Hepatocyte (in vitro differentiated cells): ENCODE measurements around the gene SLC37A1. TPM values are rescaled to one million over a fixed set of nuclear protein-coding genes. Genes with fewer than 3 reads are reported as not detected.
A peak's percentile ranks its signal among the peaks of the same experiment; 100 is the strongest.

ENCODE experiments used
- DNase-seq: peaks from one replicate; pipeline ENCODE4 v3.0.0-alpha.2; 2016; ENCODE audit warnings: low spot score
- H2AFZ ChIP-seq: fragments of 200-600 bp; sonication (generic); 2 replicates; pipeline ENCODE4 v1.6.0; 2016; ENCODE audit warnings: antibody characterized with exemption, mild to moderate bottlenecking
- H3K27ac ChIP-seq: fragments of 200-600 bp; sonication (generic); 2 replicates; pipeline ENCODE4 v1.5.1; 2016; ENCODE audit warnings: mild to moderate bottlenecking
- H3K27me3 ChIP-seq: fragments of 200-600 bp; sonication (generic); 2 replicates; pipeline ENCODE4 v1.6.1; 2016
- H3K36me3 ChIP-seq: fragments of 200-600 bp; sonication (generic); replicated peaks from 2 replicates; pipeline ENCODE4 v1.5.1; 2016; ENCODE audit warnings: low read depth; ENCODE audit not compliant: insufficient read depth
- H3K4me1 ChIP-seq: fragments of 200-600 bp; sonication (generic); 2 replicates; pipeline ENCODE4 v1.5.1; 2016; ENCODE audit warnings: mild to moderate bottlenecking, moderate library complexity; ENCODE audit not compliant: insufficient read depth
- H3K4me2 ChIP-seq: fragments of 200-600 bp; sonication (generic); 2 replicates; pipeline ENCODE4 v1.6.0; 2016
- H3K4me3 ChIP-seq: fragments of 200-600 bp; sonication (generic); 2 replicates; pipeline ENCODE4 v1.5.1; 2016; ENCODE audit warnings: mild to moderate bottlenecking
- H3K79me2 ChIP-seq: fragments of 200-600 bp; sonication (generic); 2 replicates; pipeline ENCODE4 v1.6.0; 2017; ENCODE audit warnings: mild to moderate bottlenecking
- H3K9me2 ChIP-seq: fragments of 200-600 bp; sonication (generic); replicated peaks from 2 replicates; pipeline ENCODE4 v1.6.0; 2017; ENCODE audit warnings: mild to moderate bottlenecking; ENCODE audit not compliant: insufficient read depth
- H3K9me3 ChIP-seq: fragments of 200-600 bp; sonication (generic); 2 replicates; pipeline ENCODE4 v1.5.1; 2016; ENCODE audit warnings: low read depth, mild to moderate bottlenecking
- H4K20me1 ChIP-seq: fragments of 200-600 bp; sonication (generic); 2 replicates; pipeline ENCODE4 v1.6.0; 2016; ENCODE audit warnings: mild to moderate bottlenecking; ENCODE audit not compliant: insufficient read depth, poor library complexity, severe bottlenecking
- CTCF ChIP-seq: fragments of 200-600 bp; sonication (generic); IDR thresholded peaks from 2 replicates; pipeline ENCODE4 v1.5.1; 2016; ENCODE audit warnings: antibody characterized with exemption, mild to moderate bottlenecking; ENCODE audit not compliant: poor library complexity
- EZH2 ChIP-seq: fragments of 200-600 bp; sonication (generic); IDR thresholded peaks from 2 replicates; pipeline ENCODE4 v1.6.1; 2016; ENCODE audit warnings: antibody characterized with exemption, mild to moderate bottlenecking, borderline replicate concordance
- EZH2phosphoT487 ChIP-seq: fragments of 200-600 bp; sonication (generic); IDR thresholded peaks from one replicate; pipeline ENCODE4 v1.6.1; 2018; ENCODE audit warnings: antibody characterized with exemption, mild to moderate bottlenecking, low read depth, moderate library complexity; ENCODE audit not compliant: unreplicated experiment, severe bottlenecking
- WGBS: methylation state at CpG from one replicate; pipeline ENCODE4 v1.1.6; 2016; ENCODE audit warnings: low lambda C conversion rate; ENCODE audit errors: missing lambda C conversion rate; 5-methylcytosine and 5-hydroxymethylcytosine counted together
- polyA plus RNA-seq: library from polyadenylated mRNA; unstranded; fragments of >200 nt; fragmentation: Nextera tagmentation; extraction: Ambion mirVana; gene quantifications from 2 replicates; pipeline ENCODE4 v1.2.1, GENCODE V29; 2016
- total RNA-seq: library from RNA; depleted of rRNA; stranded (reverse); fragments of >200 nt; gene quantifications from 2 replicates; pipeline ENCODE4 v1.2.3, GENCODE V29; 2014

SLC37A1 gene
- total and polyA plus RNA-seq, 2 experiments from 2014 or later: 17.9 to 18.5 TPM

GRCh38 chr21:42622284-42622683 lies 108.6 kb downstream of the SLC37A1 start:
- H3K36me3 ChIP-seq: no peaks in the 10 kb centered on the region
- peaks cover 6% of the 10 kb centered on the region for H3K4me1 ChIP-seq
- no peak for TF ChIP-seq EZH2
- no peak for TF ChIP-seq CTCF
- no peak for TF ChIP-seq EZH2phosphoT487
- H3K9me3 ChIP-seq: no peaks in the 10 kb centered on the region
- no peaks in the 10 kb centered on the region for H4K20me1 ChIP-seq
- no peaks in the 10 kb centered on the region for H3K9me2 ChIP-seq
- H3K4me3 ChIP-seq: no peak overlapping the region
- H3K27me3 ChIP-seq: no peaks in the 10 kb centered on the region
- no peak for DNase-seq
- H3K79me2 ChIP-seq: no peaks in the 10 kb centered on the region
- 92% methylated on average over 7 of the region's 7 CpGs for WGBS
- no peak overlapping the region for H3K27ac ChIP-seq
- no peak overlapping the region for H2AFZ ChIP-seq
- H3K4me2 ChIP-seq: no peak overlapping the region

- Histone ChIP-seq H2AFZ (no peak overlapping the region), H3K9me3 (no peaks in the 10 kb centered on the region), H3K4me2 (peak overlapping the region; percentile 55), H3K9me2 (no peaks in the 10 kb centered on the region), H3K4me1 (peaks cover 6% of the 10 kb centered on the region), H3K27me3 (no peaks in the 10 kb centered on the region), H3K79me2 (no peaks in the 10 kb centered on the region), H4K20me1 (no peaks in the 10 kb centered on the region), H3K36me3 (no peaks in the 10 kb centered on the region), H3K4me3 (no peak overlapping the region), H3K27ac (peak overlapping the region; percentile 46)
- no peak for DNase-seq
- TF ChIP-seq EZH2phosphoT487 (no peak), CTCF (no peak), EZH2 (no peak)
- 77% methylated on average over 7 of the region's 7 CpGs for WGBS
Measured at GRCh38 chr21:42623694-42624093, 110.0 kb downstream of the SLC37A1 start.

DNA sequence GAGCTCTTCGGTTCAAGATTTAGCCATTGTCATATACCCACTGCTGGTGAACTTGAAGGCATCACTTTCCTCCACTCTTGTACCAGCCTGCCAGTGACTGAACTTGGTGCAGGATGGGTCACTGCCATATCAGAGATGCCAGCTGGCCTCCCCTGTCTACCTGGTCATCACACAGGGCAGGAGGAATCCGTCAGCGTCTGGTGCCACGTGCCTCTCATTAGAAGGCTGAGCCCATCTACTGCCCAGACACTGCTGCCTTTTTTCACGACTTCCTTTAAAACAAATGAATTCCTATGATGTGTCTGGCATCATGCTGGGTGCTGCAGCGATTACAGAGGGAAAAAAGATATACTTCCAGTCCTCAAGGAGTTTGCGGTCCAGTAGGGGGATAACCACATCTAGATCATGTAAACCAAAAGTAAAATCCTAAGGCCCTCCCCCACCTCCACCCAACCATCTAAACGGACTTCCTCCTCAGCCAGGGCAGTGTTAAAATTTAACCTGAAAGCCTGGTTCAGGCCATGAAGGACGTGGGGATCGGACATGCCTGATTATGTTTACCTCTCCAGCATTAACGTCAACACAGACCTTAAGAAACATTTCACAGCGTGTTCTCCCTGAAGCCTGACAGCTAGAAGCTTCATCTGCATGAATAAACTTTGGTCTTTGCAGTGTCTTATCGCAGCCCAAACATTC lies 110.6 kb downstream of the SLC37A1 start:
- DNase-seq: peak; percentile 46
- H3K27ac ChIP-seq: peak overlapping the region; percentile 46
- H3K79me2 ChIP-seq: no peaks in the 10 kb centered on the region
- H3K36me3 ChIP-seq: no peaks in the 10 kb centered on the region
- H4K20me1 ChIP-seq: no peaks in the 10 kb centered on the region
- H3K27me3 ChIP-seq: no peaks in the 10 kb centered on the region
- H3K9me2 ChIP-seq: no peaks in the 10 kb centered on the region
- H3K4me2 ChIP-seq: peak overlapping the region; percentile 55
- no peaks in the 10 kb centered on the region for H3K9me3 ChIP-seq
- no peak overlapping the region for H3K4me3 ChIP-seq
- peaks cover 6% of the 10 kb centered on the region for H3K4me1 ChIP-seq
- WGBS: 40% methylated on average over 13 of the region's 13 CpGs
- H2AFZ ChIP-seq: no peak overlapping the region
- TF ChIP-seq CTCF (no peak), EZH2phosphoT487 (no peak), EZH2 (no peak)
